ENCODE measurements around the gene RASA3.
A peak's percentile ranks its signal among the peaks of the same experiment; 100 is the strongest.
"Not testable (repeated sequence)": the region's sequence is repeated elsewhere in the genome, so short reads cannot be mapped to it uniquely, and the experiment has no call there.

Gene RASA3

GRCh38 chr13:114100446-114101357 lies 31.7 kb downstream of the RASA3 start:
- DNase-seq (ENCODE audit: low read depth in 2 of 2), result no peak

- no peak for DNase-seq (ENCODE audit: low read depth in 2 of 2)
Measured at GRCh38 chr13:114099918-114100445, 32.4 kb downstream of the RASA3 start.

- peak in 1 of 2 experiments; percentile 54 for DNase-seq (ENCODE audit: low read depth in 2 of 2)
Measured at GRCh38 chr13:114099191-114099590, 33.2 kb downstream of the RASA3 start.

GRCh38 chr13:114098689-114099056 lies 33.8 kb downstream of the RASA3 start:
- DNase-seq (ENCODE audit: low read depth in 2 of 2), result not testable (repeated sequence)

GRCh38 chr13:114097893-114098688 lies 34.3 kb downstream of the RASA3 start:
- no peak for DNase-seq (ENCODE audit: low read depth in 2 of 2)

- DNase-seq (ENCODE audit: low read depth in 2 of 2), result no peak
Measured at GRCh38 chr13:114097212-114097892, 35.1 kb downstream of the RASA3 start.

GRCh38 chr13:114096811-114097211 lies 35.6 kb downstream of the RASA3 start:
- DNase-seq (ENCODE audit: low read depth in 2 of 2), result no peak

- no peak for DNase-seq (ENCODE audit: low read depth in 2 of 2)
Measured at GRCh38 chr13:114096031-114096485, 36.4 kb downstream of the RASA3 start.

- DNase-seq (ENCODE audit: low read depth in 2 of 2), result no peak
Measured at GRCh38 chr13:114095486-114095885, 36.9 kb downstream of the RASA3 start.

- no peak for DNase-seq (ENCODE audit: low read depth in 2 of 2)
Measured at GRCh38 chr13:114093118-114093517, 39.3 kb downstream of the RASA3 start.

- no peak for DNase-seq (ENCODE audit: low read depth in 2 of 2)
Measured at GRCh38 chr13:114092468-114092867, 40.0 kb downstream of the RASA3 start.

GRCh38 chr13:114090476-114090875 lies 41.9 kb downstream of the RASA3 start:
- DNase-seq (ENCODE audit: low read depth in 2 of 2), result no peak

- DNase-seq (ENCODE audit: low read depth in 2 of 2), result no peak
Measured at GRCh38 chr13:114089751-114090400, 42.5 kb downstream of the RASA3 start.

- no peak for DNase-seq (ENCODE audit: low read depth in 2 of 2)
Measured at GRCh38 chr13:114089341-114089740, 43.1 kb downstream of the RASA3 start.

GRCh38 chr13:114088863-114089262 lies 43.6 kb downstream of the RASA3 start:
- DNase-seq (ENCODE audit: low read depth in 2 of 2), result no peak

- no peak for DNase-seq (ENCODE audit: low read depth in 2 of 2)
Measured at GRCh38 chr13:114088234-114088633, 44.2 kb downstream of the RASA3 start.

- no peak for DNase-seq (ENCODE audit: low read depth in 2 of 2)
Measured at GRCh38 chr13:114087430-114087829, 45.0 kb downstream of the RASA3 start.

- DNase-seq (ENCODE audit: low read depth in 2 of 2), result no peak
Measured at GRCh38 chr13:114082849-114083645, 49.4 kb downstream of the RASA3 start.

- DNase-seq (ENCODE audit: low read depth in 2 of 2), result no peak
Measured at GRCh38 chr13:114081761-114082681, 50.4 kb downstream of the RASA3 start.
